Activated T-cell treated with anti-CD3 and anti-CD28 coated beads for 1 hour (primary cell): ENCODE measurements around the gene PCSK2.
"Not testable (repeated sequence)": the region's sequence is repeated elsewhere in the genome, so short reads cannot be mapped to it uniquely, and the experiment has no call there.

Source experiments
- DNase-seq: peaks from one replicate; pipeline ENCODE4 v3.0.0-alpha.2; 2020; ENCODE audit warnings: low read depth

PCSK2 gene, protein sequence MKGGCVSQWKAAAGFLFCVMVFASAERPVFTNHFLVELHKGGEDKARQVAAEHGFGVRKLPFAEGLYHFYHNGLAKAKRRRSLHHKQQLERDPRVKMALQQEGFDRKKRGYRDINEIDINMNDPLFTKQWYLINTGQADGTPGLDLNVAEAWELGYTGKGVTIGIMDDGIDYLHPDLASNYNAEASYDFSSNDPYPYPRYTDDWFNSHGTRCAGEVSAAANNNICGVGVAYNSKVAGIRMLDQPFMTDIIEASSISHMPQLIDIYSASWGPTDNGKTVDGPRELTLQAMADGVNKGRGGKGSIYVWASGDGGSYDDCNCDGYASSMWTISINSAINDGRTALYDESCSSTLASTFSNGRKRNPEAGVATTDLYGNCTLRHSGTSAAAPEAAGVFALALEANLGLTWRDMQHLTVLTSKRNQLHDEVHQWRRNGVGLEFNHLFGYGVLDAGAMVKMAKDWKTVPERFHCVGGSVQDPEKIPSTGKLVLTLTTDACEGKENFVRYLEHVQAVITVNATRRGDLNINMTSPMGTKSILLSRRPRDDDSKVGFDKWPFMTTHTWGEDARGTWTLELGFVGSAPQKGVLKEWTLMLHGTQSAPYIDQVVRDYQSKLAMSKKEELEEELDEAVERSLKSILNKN

DNA sequence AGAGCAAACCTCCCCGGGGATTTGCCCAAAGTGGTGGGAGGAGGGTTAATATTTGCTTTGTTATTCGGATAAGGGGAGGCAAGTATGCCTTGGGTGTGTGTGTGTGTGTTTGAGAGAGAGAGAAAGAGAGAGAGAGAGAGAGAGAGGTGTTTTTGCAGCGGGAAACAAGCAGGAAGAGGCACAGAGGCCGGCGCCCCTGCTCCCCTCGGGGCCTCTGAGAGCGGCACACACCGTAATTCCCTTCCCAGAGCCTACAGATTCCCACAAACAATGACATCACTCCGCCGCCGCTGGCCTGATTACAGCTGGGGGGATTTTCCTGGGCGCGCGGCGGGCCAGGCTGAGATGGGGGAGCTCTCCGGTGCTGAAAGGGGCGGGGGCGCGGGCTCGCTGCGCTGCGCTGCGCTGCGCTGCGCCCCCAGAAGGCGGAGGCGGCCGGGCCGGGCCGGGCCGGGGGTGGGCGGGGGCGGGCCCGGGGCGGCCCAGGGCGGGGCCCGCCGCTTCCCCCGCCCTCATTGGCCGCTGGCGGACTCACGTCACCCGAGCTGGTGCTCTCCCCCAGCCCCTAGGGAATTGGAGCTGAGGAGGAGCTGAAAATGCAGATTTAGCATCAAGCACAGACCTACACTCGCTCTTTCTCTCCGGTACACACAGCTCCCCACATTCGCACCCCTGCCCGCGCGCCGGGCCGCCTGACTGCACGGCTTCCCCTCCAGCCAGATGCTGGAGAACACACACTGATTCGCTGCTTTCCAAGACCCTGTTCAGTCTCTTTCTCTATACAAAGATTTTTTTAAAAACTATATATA lies at the start of gene PCSK2:
PCSK2 (plus strand) TSS at position 631 of the 809 bp plus-strand sequence. CDS start 266 bp downstream, outside the sequence.
- DNase-seq: no peak

DNA sequence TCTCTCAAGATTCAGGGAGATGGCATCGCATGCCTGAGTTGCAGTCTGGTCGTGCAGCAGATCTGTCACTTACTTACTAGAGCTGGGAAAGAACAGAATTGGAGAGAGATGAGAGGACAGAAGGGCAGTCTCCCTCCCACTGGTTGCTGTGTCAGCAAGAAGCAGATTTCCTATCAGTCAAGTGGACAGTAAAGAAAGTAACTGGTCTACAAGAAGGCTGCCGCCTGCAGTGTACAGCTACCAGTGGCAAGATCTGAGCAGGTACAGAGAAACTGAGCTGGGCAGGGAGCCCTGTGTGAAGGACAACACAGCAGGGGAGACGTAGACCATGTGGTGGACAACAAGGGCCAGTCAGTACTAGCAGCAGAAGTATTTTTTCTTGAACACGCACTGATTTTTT lies 49.5 kb upstream of the PCSK2 start:
- DNase-seq: no peak

DNA sequence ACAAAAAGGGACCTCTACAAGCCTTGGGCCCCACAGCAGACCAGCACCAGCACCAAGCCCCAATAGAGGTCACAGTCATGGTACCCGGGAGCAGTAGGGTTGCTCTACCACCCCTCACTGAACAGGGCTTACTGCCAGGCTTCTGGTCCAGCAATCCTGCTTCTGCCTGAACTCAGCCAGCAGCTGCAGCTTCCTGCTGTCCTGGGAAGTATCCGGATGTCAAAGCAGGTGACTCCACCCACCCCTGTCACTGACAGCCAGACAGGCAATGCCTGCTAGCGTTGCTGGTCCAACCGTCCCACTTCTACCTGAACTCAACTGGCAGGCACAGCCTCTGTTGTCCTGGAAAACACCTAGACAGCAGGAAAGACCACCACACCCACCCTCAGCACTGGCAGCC lies 47.0 kb upstream of the PCSK2 start:
- DNase-seq: no peak

DNA sequence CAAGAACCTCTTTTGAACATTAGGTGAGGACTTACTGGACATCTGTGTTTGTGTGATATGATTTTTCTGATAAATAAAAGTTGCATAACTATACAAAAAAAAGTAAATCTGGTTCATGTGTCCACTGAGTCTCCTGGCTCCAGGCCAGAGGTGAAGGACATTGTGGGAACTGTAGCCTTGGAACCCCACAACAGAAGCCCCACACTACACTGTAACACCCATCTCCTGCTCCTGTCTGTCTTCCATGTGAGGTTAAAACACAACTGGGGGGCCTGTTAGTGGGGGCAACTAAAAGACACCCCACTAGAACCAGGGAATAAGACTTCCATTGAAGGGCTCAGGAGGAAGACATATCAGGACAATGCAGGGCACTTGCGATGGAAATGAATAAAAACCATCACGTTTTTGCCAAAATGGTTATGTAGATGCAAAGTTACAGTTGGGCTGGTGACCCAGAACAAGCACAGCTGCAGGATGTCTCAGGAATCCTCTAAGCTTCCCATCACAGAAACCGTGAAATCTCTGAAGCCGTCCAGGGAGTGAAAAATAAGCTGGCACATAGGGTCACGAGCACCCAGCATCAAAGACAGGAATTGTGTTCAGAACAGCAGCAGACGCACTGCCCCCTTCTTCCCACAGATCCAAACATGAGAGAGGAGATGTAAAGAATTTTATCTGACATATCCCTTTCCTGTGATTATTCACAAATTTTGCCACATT lies 36.7 kb upstream of the PCSK2 start:
- no peak for DNase-seq

DNA sequence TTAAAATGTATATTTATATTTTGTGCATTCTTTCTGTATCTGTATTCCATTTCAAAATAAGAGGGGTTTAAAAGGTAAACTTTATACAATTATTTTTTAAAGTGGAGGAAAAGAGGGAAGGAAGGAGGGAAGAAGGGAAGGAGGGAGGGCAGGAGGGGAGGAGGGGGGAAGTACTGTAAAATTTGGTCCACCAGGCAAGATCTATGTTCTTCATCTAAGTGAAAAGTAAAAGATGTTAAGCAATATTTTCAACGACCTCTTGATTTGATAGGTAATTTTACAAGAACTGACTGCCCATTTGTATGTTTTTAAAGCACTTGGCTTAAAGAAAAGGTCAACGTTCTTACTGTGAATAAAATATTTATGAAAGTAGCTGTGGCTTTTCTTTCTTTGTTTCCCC lies 29.8 kb upstream of the PCSK2 start:
- DNase-seq: no peak

DNA sequence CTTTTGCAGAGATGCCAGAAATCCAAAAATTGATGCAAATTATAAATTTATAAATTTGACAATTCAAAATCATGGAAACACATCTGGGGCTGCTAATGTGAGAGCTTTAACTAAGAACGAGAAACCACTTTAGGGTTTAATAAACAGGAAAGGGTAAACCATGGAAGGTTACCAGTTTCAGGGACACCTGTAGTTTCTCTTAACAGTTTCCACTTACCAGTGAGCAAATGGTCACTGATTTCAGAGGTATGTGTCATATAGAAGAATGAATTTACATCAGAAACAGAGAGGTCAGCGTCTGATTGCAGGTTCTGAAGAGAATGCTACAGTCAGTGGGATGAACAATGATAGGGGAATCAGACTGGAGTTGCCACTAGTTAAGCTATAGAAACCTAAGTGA lies 24.8 kb upstream of the PCSK2 start:
- DNase-seq: no peak

DNA sequence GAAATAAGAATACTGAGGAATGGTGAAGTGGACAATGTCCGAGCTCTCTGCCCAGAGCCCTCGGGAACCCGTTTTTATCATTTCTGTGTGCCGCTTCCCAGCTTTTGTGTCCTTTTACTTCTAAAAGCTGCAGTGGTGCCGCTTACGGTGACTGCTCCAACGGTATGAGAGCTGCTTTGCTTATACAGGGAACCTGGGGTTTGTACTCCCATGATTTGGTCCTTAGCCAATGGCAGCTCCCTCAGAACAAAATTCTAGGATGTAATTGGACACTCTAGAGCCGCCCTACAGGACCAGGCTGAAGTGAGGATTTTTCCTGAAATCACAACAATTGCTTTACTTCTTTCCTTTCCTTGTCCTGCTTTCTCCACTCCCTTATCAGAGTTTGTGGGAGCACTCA lies 24.2 kb upstream of the PCSK2 start:
- DNase-seq: no peak

DNA sequence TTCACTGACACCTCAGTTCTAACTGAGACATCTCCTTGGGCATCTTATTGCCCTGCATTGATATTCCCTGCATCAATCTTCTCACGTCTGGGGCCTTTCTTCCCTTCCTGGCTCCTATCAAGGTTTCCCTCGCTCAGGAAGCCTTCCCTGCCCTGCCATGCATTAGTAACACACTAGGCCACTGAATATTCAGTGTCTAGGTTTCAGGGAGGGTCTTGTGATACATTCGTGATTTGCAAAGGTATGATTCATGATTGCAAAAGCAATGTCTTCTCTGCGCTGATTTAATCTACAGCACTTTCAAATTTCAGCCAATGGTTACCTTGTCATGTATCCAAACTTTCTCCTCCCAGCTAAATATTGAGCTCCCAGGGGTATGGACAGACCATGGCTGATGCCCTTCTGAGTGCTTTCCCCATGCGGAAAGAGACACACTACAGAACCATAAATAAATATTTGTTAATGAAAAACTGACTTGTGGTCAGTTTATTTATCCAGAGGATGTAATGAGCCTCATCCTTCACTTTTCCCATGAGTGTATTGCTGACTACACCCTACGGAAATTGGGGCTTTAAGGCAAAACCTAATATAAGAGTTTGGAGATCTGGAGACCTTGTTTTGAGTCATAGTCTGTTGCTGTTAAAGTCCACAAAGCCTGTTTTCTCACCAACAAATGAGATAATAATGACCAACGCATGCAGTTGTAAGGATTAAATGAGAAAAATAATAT lies 21.6 kb upstream of the PCSK2 start:
- no peak for DNase-seq

DNA sequence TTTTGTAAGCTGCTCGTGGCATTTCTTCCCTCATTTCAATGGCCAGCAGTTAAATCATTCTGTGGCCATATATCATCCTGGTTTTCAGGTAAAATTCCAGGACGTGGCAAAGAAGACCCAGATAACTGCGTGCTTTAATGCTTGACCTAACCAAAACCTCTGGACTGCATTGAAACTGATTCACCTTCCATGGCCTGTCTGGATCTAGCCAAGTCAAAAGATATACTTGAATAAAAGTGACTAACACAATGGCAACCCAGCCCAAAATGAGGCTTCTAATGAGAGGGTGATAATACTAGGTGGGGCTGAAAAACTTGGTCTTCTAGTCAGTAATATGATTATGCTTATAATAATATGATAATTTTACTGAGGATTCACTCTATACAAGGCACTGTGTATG lies 16.5 kb upstream of the PCSK2 start:
- no peak for DNase-seq

DNA sequence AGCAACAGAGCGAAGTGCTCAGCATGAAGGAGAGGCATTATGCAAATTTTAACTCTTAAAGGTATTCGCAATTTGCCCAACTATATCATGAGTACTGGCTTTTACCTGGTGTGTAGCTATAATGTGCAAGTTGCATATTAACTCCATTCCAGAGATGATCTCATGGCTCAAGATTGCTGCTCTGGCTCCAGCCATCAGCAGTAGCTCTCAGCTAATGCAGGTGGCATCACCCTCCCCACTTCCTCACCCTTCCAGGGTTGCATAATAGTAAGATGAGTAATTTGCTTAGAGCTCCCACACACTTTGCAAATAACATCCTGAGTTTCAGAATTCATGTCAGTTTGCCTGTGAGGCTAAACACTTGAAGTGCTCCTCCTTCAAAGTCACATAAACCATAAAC lies 15.9 kb upstream of the PCSK2 start:
- DNase-seq: no peak

DNA sequence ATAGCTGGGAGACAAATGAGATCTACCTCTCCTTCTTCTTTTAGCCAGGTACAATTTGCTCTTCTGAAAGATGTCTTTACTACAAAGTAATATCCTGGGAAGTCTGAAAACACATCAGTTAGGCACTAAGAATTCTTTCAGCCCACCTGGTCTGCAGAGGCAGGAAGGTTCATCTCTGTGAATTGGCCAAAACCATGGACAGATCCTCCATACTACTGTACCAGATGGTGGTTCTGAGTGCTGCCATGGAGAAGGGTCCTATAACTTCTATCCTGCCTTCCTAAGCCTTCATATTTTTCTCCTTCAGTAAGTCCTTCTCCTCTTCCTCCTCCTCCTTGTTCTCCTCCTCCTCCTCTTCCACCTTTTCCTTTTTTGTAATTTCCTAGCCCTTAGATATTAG lies 11.7 kb upstream of the PCSK2 start:
- DNase-seq: no peak

DNA sequence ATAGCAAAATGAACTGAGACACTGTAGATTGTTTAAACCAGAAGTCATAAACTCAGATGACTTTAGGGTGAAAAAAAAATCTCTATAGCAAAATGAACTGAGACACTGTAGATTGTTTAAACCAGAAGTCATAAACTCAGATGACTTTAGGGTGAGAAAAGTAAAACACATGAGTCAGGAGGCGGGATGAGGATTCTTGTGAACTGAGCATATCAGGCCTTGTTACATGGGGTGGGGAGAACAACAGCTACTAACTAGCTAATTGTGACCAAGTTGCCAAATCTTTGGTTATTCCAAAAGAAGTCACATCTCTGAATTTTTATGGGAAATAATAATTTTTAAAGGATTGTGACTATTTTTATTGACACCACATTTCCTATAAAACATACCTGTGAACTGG lies 7.0 kb upstream of the PCSK2 start:
- not testable (repeated sequence) for DNase-seq

DNA sequence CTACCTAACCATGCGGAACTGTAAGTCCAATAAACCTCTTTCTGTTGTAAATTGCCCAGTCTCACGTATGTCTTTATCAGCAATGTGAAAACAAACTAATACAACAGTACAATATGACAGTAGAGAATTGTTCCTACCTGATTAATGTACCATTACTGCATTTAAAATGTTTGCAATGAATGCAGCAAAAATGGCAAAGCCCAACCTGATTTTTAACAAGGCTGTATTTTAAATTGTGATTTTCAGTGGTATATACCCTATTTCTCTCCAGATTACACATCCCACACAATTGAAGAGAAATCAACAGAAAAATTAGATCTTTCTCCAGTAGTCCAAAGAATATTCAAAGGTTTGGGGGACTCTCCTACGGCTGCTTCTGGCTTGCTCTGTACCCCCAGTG lies 3.3 kb upstream of the PCSK2 start:
- no peak for DNase-seq

DNA sequence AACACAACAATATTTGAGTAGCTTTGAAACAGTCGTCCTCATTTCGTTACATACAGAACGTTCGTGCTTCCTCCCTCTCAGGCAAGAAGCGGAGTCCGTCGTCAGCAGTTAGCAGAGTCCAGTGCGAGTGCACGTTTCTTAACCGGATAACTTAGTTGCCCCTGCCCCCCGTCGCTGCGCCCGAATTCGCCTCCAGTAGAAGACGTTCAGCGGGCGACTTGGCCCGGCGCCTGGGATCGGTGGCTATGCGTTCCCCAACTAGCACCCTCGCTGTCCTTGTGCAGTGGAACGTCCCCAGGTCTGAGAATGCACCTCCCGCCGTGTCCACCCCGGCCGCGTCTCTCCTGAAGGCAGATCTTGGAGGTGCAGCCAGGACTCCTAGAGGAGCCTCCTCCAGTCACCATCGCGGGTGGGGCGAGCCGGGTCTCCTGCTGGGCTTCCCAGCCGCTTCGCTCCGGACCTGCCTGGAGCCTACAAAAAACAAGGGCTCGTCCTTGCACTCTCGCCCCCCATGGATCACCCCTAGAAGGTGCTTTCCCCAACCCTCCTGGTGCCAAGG lies 910 bp upstream of the PCSK2 start:
- no peak for DNase-seq

DNA sequence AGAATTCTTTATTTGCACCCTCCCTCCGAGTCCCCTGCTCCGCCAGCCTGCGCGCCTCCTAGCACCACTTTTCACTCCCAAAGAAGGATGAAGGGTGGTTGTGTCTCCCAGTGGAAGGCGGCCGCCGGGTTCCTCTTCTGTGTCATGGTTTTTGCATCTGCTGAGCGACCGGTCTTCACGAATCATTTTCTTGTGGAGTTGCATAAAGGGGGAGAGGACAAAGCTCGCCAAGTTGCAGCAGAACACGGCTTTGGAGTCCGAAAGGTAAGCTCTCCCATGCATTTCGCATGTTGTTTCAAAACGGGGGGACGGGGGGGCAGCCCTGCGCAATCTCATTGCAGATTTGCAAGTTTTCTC lies 357 bp downstream of the PCSK2 start:
- DNase-seq: no peak

DNA sequence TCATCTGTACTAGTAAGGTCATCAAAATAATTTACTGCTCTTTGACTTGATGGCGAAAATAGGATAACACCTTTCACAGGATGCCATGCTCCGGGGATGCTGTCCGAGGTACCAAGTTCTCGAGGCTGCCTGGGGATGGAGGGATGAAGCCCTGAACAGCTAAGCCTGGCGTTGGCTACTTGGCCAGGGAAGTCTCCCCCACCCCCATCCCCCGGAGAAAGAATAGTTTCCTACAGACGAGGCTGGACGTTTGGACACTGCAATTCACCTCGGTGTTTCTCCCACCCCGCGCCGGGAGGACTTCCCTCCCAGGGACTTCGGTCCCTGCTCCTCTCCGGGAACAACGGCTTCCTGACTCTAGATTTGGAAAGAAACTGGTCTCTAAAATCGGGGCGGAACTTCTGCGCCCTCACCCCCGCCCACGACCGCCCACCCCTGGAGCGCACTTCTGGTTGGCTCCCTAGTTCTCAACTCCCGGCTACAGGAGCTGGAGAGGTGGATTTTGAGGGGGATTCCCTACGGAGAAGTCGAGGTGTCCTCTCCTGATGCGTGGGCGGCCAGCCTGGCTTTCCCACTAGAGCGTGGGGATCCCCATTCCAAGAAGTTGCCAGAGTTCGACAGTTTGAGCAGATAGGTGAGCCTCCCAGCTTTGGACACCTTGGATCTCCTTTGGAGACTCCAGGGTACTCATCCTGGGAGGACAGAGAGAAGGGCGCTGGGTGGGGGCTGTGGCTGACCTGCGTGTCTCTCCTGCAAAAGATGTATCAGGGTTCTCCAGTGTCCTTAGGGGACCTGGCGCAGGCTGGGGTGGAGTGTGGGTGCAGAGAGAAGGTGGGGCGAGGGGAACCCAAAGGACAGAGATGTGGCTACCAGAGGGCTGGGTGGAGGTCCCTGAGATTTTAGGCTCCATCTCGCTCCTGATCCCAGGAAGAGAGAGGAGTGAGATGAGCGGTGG lies 1.1 kb downstream of the PCSK2 start:
- DNase-seq: no peak

DNA sequence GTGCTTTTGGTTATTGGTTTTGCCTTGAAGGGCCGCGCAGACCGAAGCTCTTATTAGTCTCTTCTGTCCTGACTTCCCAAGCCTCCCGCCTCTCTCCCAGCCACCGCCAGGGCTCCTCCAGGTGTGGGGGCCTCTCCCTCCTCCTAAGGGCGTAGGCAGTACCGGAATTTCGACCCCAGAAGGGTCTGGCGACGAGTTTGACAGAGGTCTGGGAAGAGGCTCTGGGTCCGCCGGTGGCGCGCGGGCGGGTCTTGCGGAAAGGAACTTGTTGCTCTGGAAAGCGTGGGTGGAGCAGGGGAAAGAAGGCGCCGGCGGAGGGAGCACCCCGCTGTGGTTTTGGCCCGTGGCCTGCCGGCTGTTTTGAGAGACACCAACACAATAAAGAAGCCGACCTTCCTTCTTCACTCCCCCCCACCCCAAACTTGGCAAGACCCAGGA lies 1.8 kb downstream of the PCSK2 start:
- DNase-seq: no peak

DNA sequence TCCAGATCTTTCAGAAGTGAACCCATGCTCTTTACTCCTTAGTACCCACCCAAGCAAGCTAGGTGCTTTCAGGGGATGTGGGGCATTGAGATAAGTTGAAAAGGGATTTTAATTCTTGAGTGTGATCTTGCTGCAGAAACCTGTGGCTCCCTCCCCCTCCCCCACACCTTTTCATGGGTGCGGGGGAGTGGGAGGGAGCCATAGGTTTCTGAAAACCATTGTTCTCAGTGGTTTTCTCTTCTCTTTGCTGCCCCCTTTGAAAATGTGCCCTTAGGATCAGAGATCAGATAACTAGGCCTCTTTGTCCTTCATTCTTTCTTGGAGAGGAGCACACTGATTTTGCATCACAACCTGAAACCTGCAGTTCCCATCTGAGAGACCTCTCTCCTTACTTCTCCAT lies 2.4 kb downstream of the PCSK2 start:
- DNase-seq: no peak

DNA sequence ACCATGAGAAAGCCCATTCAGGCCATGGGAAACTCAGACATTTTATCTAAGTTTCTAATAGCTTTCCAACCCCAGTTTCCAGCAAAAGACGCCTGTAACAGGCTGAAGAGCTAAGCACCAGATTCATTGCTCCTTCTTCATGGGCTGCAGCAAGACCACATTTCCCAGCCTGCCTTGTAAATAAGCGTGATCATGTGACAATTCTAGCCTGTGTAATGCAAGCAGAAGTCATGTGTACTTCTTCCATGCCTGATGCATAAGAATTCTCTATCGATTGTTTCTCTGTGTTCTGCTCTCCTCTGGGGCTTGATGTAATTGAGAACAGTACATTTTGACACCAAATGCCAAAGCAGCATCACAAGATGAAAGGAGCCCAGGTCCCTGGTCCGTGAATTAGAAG lies 6.8 kb downstream of the PCSK2 start:
- DNase-seq: no peak

DNA sequence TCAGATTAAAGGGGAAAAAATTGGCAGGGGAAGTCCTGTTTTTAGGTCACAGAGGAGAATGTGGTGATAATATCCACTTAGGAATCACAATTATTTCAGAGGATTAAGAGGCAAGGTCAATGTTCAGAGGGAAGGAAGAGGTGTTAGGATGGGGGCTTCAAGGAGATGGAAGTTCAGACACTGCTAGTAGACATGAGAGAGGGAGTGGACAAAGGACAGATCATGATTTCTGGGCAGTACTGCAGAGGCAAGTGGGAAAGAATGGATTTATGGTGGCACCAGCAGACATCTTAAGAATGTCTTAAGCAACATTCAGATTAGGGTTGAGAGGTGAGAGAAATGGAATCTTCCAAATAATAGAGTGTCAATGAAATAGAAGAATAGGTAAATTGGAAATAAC lies 9.9 kb downstream of the PCSK2 start:
- DNase-seq: no peak
